K562 (cell line): Measurements from ENCODE around the gene KCNH8. TPM values are rescaled to one million over a fixed set of nuclear protein-coding genes. Genes with fewer than 3 reads are reported as not detected.

Source experiments
- HBP1 ChIP-seq: fragments of 450-650 bp; formaldehyde crosslinking; IDR thresholded peaks from 2 replicates; pipeline ENCODE4 v1.4.0; 2022; ENCODE audit warnings: missing genetic modification characterization
- JUNB ChIP-seq: fragments of 450-650 bp; formaldehyde crosslinking; conservative IDR thresholded peaks from 2 replicates; pipeline ENCODE4 v1.4.0; 2020; ENCODE audit warnings: mild to moderate bottlenecking
- RREB1 ChIP-seq: fragments of 250-450 bp; sonication (Bioruptor Pico); IDR thresholded peaks from 2 replicates; pipeline ENCODE4 v1.4.0; 2020
- ZBTB40 ChIP-seq, 2 experiments: fragments of 450-650 bp in 1 of 2; sonication (generic) in 1 of 2; formaldehyde crosslinking in 1 of 2; IDR thresholded peaks; 2 replicates each; pipeline versions ENCODE4 v1.7.1 to v1.9.0; 2016 to 2022; ENCODE audit warnings: inconsistent platforms in 1 of 2, mild to moderate bottlenecking in 1 of 2, missing genetic modification reagents in 1 of 2
- polyA plus RNA-seq, 8 experiments: library from polyadenylated mRNA; depleted of rRNA in 4 of 8; stranded (reverse) in 5 of 8; unstranded in 3 of 8; fragments of >200 nt; fragmentation: Nextera tagmentation in 2 of 8; fragmentation: Illumina TruSeq in 1 of 8; extraction: Ambion mirVana in 2 of 8; extraction: Trizol in 1 of 8; gene quantifications; 2 replicates each; pipeline versions ENCODE4 v1.2.1 to v1.2.3, GENCODE V29; 2011 to 2014; ENCODE audit warnings: inconsistent platforms in 1 of 8, missing spikeins in 1 of 8
- total RNA-seq, 7 experiments: library from RNA; depleted of rRNA in 6 of 7; stranded (reverse); fragments of >200 nt in 6 of 7; fragmentation: Illumina TruSeq in 2 of 7; extraction: Trizol in 2 of 7; gene quantifications; 2 replicates each; pipeline versions ENCODE4 v1.2.1 to v1.2.3, GENCODE V29; 2011 to 2021; ENCODE audit warnings: low replicate concordance in 1 of 7

The KCNH8 gene
- total and polyA plus RNA-seq, 9 of the 15 experiments (the other 6 are each of a cell fraction or from before 2014, with no cell fraction given) = 0.02 to 0.08 (median 0.04) TPM; not detected in 6

GRCh38 chr3:19357947-19358346 is 209.6 kb downstream of the KCNH8 start (continued):
- TF ChIP-seq ZBTB40 (IDR thresholded peaks at IDR 0.05) = no peak
- TF ChIP-seq ZBTB40 (CRISPR knock-in tag; IDR thresholded peaks at IDR 0.05) = no peak
- no peak for TF ChIP-seq RREB1 (CRISPR knock-in tag)
- no peak for TF ChIP-seq JUNB
- no peak for TF ChIP-seq HBP1
